HuH-7 (cell line): ENCODE measurements around the gene MT1A.
"Not testable (repeated sequence)": the region's sequence is repeated elsewhere in the genome, so short reads cannot be mapped to it uniquely, and the experiment has no call there.

ENCODE experiments used
- DNase-seq: peaks from one replicate; pipeline ENCODE4 v3.0.0; 2011; ENCODE audit warnings: low spot score

MT1A gene

GRCh38 chr16:56658327-56658875 is 19.9 kb downstream of the MT1A start:
- no peak for DNase-seq

DNA sequence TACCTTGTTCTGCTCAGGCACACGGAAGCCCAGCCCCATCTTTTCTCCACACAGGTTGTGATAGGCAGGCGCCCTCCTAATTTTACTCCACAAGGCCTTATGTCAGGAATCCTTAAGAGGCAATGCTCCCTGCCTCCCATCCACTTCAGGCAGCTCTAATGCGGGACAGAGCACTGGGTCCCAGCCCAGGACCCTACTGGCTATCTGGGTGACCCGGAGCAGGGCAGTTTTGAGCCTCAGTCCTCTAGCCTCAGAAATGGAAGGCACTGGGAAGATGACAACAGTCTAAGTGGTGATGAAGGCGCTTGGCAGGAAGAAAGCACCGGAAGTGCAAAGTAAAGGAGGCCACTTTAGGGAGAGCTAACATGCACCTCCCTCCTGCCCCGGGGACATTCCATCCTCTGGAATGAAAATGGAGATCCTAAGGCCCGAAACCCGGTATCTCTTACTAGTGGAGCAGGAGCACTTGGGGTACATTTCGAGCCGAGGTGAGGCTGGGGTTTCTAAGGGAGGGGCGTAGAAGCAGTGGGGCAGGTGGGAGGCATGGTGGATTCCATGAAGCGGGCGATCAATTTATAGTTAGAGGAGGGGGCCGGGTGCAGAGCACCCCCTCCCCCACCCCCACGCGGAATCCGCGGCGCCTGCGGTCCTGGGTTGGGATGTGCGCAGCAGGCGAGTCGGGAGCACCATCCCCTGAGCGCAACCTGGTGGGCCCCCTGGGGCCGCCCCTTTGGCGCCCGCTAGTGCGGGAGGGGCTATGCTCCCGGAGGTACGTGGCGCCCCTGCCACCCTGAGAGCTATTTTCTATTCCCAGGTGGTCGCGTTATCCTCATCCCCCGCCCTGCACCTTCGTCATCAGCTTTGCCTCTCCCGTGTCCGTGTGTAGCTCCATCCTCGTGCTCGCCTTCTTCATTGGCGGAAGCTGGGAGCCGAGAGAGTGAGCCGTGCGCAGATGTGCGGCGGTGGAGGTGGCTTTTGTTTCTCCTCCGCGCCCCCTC is 24.2 kb downstream of the MT1A start:
- DNase-seq, result no peak

- no peak for DNase-seq
These were observed 26.0 kb downstream of the MT1A start for GRCh38 chr16:56664506-56664905.

DNA sequence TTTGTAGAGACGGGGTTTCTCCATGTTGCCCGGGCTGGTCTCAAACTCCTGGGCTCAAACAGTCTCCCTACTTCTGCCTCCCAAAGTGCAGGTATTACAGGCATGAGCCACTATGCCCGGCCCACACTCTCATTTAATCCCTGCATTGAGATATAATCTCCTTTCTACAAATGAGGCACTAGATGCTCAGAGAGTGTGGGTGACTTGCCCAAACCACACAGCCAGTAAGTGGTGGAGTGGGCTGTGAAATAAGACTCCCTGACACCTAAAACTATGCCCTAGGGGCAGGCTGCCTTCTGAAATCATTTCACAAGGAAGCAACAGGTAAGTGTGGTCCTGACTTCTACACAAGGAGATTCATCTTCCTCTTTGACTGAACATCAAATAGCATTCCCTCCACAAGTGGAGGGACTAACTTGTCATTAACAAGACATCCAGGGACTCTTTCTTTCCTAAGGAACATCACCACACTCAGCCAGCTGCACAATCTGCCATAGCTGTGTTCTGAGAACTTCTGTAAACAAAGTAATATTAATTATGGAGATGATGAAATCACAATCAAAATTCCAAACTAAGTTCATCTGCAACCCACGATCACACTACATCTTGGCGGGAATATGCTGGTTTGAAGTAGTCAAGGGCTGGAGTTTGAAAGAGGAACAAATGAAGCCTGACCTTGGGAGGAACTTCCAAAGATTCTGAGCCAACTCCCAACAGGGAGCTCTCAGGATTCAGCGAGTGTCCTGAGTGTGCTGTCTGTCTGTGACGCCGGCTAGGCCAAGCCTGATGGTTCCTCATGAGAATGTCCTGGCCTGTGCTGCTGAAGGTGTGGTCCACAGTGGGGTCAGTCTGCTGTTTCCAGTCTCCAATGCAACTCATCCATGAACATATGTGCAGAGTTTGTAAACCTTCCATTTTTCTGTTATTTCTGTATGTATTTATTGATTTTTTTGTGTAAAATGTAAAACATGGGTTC is 27.1 kb downstream of the MT1A start:
- DNase-seq, result not testable (repeated sequence)

DNA sequence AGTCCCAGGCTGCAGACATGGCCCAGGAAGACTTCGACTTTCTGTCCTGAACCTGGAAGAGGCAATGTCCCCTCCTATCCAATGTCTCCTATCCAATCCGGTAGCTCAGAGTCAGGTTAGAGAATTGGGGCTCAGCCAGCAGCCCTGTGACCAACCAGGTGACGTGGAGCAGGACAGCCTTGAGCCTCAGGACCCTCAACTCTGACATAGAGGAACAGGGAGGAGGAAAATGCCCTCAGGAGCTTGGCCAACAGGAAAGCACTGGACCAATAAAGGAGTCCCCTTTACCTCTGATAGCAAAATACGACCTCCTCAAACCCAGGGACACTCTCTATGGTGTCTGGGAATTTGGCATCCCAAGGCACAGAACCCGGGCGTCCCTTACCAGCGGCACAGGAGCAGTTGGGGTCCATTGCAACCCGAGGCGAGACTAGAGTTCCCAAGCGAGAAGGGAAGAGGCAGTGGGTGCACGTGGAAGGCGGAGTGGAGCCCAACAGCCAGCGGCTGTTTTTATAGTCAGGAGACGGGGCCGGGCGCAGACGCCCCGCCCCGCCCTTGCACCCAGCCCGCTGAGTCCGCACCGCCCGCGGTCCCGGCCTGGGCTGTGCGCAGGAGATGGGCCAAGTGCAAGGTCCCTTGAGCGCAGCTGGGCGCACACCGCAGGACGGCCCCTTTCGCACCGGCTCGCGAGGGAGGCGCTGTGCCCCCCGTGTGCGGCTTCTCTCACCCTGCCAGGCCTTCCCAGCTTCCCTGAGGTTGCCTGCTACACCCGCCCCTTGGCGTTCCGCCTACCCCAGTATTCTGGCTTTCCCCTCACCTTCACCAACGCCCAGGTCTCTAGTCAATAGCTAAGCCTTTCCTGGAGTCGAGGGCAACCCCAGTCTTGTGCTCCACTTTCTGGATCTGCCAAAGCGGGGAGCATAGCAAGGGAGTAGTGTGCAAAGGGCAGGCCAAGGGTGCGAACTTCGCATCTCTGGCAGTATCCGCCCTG is 29.4 kb downstream of the MT1A start, which contains the start of gene MT1G:
Gene MT1G, minus strand, starts transcription at position 485 of the 991 bp plus-strand sequence. Its CDS starts 72 bp downstream, at position 413.
- DNase-seq, result no peak

DNA sequence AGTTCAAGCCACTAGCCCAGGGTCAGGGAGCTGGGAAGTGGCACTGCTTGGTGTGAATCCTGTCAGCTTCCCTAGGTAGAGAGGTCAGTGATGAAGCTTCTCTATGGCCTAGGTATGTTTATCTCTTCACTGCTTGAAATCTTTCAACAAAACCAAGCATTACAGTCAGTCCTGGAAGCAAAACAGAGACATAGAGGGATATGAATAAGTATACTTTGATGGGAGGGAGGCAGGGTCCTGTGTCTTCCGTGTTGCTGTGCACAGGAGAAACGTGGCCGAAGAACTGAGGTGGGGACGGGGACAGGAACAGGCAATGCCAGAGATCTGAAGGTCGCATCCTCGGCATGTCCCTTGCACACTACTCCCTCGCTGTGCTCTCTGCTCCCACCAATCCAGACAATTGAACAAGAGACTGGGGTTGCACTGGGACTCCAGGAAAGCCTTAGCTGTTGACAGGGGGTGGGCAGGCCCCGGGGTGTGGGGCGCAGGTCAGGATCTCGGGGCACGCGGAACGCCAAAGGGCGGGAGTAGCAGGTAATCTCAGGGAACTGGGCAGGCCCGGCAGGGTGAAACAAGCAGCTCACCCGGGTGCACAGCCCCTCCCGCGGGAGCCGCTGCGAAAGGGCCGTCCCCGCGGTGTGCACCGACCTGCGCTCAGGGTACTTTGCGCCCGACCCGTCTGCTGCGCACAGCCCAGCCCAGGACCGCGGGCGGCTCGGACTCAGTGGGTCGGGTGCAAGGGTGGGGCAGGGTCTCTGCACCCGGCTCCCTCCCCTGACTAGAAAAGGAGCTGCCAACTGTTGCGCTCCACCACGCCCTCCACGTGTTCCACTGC is 30.8 kb downstream of the MT1A start, which contains the start of gene MT1H:
Gene MT1H, plus strand, starts transcription at position 810 of the 835 bp plus-strand sequence. CDS start 71 bp downstream, outside the sequence.
- no peak for DNase-seq

DNA sequence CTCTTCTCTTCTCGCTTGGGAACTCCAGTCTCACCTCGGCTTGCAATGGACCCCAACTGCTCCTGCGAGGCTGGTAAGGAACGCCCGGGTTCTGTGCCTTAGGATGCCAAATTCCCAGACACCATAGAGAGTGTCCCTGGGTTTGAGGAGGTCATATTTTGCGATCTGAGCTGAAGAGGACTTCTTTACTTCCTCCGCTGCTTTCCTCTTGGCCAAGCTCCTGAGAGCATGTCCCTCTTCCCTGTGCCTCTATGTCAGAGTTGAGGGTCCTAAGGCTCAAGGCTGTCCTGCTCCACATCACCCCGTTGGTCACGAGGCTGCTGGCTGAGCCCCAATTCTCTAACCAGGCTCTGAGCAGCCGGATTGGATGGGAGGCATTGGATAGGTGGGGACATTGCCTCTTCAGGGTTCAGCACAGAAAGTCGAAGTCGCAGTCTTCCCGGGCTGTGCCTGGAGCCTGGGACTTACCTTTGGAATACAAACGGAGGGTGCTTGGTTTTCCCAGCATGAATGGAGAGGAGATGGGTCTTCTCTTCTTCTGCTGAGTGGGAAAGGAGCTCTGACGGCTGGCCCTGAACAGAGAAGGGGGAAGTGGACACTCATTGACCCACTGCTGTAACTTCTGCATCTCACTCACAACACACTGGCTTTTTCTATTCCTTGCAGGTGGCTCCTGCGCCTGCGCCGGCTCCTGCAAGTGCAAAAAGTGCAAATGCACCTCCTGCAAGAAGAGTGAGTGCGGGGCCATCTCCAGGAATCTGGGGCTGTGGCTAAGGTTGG is 31.6 kb downstream of the MT1A start:
- DNase-seq, result no peak

GRCh38 chr16:56670620-56670934 is 32.1 kb downstream of the MT1A start:
- DNase-seq, result no peak

GRCh38 chr16:56671691-56672090 is 33.2 kb downstream of the MT1A start:
- not testable (repeated sequence) for DNase-seq

DNA sequence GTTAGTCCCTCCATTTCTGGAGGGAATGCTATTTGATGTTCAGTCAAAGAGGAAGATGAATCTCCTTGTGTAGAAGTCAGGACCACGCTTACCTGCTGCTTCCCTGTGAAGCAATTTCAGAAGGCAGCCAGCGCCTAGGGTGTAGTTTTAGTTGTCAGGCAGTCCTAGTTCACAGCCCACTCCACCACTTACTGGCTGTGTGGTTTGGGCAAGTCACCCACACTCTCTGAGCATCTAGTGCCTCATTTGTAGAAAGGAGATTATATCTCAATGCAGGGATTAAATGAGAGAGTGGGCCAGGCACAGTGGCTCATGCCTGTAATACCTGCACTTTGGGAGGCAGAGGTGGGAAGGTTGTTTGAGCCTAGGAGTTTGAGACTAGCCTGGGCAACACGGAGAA is 33.7 kb downstream of the MT1A start:
- not testable (repeated sequence) for DNase-seq

DNA sequence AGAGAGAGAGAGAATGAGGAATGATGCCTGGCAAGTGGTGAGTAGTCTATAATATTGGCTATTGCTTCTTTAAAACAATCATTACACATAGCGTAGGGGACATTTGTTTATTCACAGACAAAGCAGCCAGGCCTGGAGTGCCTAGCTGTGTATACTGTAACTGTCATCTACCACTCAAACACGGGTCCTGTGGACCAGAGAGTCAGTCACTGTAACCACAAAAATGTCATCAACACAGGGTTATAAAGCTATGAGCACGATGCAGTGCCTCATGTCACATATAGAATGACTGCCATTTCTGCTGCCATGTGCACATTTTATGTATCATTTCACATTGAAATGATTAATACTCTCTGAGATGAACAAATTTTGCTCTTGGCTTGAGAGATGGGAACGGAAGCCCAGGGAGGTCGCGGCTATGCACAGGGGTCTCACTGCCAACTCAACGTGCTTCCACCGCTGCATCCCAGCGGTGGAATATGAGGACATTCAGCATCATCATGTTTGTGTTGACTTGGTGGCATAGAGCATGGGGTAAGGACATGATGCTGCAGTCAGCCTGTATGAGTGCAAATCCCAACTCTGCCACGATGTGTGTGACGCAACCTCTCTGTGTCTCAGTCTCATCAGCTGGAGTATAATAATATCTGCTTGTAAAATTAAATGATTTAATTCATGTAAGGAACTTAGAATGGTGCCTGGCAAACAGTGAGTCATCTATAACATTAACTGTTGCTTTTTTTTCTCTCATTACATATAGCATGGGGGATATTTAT is 34.5 kb downstream of the MT1A start:
- no peak for DNase-seq

DNA sequence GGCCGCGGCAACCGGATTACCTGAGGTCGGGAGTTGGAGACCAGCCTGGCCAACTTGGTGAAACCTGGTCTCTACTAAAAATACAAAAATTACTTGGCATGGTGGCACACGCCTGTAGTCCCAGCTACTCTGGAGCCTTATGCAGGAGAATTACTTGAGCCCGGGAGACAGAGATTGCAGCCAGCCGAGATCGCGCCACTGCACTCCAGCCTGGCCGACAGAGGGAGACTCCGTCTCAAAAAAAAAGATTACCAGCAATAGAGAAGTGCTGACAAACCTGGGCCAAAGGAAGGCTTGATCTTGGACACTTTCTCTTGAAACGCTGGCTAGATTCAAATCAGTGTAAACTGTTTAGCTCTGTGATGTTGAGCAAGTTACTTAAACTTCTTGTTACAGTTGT is 35.5 kb downstream of the MT1A start:
- no peak for DNase-seq

- not testable (repeated sequence) for DNase-seq
These were observed 36.1 kb downstream of the MT1A start for GRCh38 chr16:56674570-56674969.

- no peak for DNase-seq
These were observed 37.3 kb downstream of the MT1A start for GRCh38 chr16:56675685-56676210.

DNA sequence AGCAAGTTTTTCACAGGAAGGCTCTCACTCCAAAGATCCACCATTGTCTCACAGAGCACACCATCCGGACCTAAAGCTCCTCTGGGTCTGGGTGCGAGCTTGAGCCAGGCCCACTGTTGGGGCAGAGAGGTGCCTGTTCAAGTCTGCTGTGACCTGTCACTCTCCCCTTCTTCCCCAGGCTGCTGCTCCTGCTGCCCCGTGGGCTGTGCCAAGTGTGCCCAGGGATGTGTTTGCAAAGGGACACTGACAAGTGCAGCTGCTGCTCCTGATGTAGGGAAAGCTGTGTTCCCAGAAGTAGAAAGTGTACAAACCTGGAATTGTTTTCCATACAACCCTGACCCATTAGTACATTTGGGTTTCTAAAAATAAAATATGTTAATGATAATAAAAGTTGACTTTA is 39.0 kb downstream of the MT1A start:
- no peak for DNase-seq

GRCh38 chr16:56679078-56679730 is 40.7 kb downstream of the MT1A start:
- DNase-seq, result no peak

GRCh38 chr16:56679818-56680217 is 41.4 kb downstream of the MT1A start:
- DNase-seq, result no peak
